OCI-LY3 (cell line): Measurements from ENCODE around the gene SCN1A.

ENCODE experiments used
- H2AFZ ChIP-seq: fragments of 200-600, 300-600 bp; shearing (Covaris generic); 2 replicates; pipeline ENCODE4 v1.6.0; 2014; ENCODE audit warnings: antibody characterized with exemption, low read depth, low read length
- H3K27ac ChIP-seq: fragments of 200-600, 300-600 bp; sonication (generic); 2 replicates; pipeline ENCODE4 v1.5.1; 2014; ENCODE audit warnings: mild to moderate bottlenecking, low read length, moderate library complexity, mixed read lengths
- H3K27me3 ChIP-seq: fragments of 200-600, 300-600 bp; sonication (generic); 2 replicates; pipeline ENCODE4 v1.6.1; 2014; ENCODE audit warnings: low read depth, low read length, mixed read lengths
- H3K36me3 ChIP-seq: fragments of 200-600, 300-600 bp; sonication (generic); replicated peaks from 2 replicates; pipeline ENCODE3; 2014; ENCODE audit warnings: low read depth, low read length, mixed read lengths
- H3K4me1 ChIP-seq: fragments of 300-600, 200-600 bp; sonication (generic); 2 replicates; pipeline ENCODE4 v1.6.1; 2014; ENCODE audit warnings: low read length, mixed read lengths
- H3K4me2 ChIP-seq: fragments of 200-600, 300-600 bp; sonication (generic); 2 replicates; pipeline ENCODE4 v1.6.1; 2014; ENCODE audit warnings: low read length, mixed read lengths
- H3K4me3 ChIP-seq: fragments of 300-600, 200-600 bp; sonication (generic); 2 replicates; pipeline ENCODE4 v1.5.1; 2014; ENCODE audit warnings: antibody characterized with exemption, mild to moderate bottlenecking, low read length, moderate library complexity
- H3K79me2 ChIP-seq: fragments of 300-600, 200-600 bp; shearing (Covaris generic); 2 replicates; pipeline ENCODE4 v1.6.1; 2014; ENCODE audit warnings: mild to moderate bottlenecking, low read length, mixed read lengths
- H3K9ac ChIP-seq: fragments of 300-600, 200-600 bp; shearing (Covaris generic); 2 replicates; pipeline ENCODE4 v1.6.0; 2014; ENCODE audit warnings: mild to moderate bottlenecking, low read length, moderate library complexity
- H3K9me3 ChIP-seq: fragments of 200-600, 300-600 bp; shearing (Covaris generic); 2 replicates; pipeline ENCODE4 v1.6.1; 2014; ENCODE audit warnings: low read length, mixed read lengths; ENCODE audit not compliant: insufficient read depth
- H4K20me1 ChIP-seq: fragments of 200-600, 300-600 bp; sonication (generic); 2 replicates; pipeline ENCODE4 v1.6.1; 2016; ENCODE audit warnings: low read length, mixed read lengths; ENCODE audit not compliant: insufficient read depth
- EZH2phosphoT487 ChIP-seq: fragments of 200-600 bp; shearing (Covaris generic); IDR thresholded peaks from 2 replicates; pipeline ENCODE4 v1.6.1; 2018; ENCODE audit warnings: antibody characterized with exemption, mixed run types, low read depth
- TF ChIP-seq, protein P1 (sequence below): fragments of 200-600, 300-600 bp; sonication (generic); IDR thresholded peaks from 2 replicates; pipeline ENCODE4 v1.5.1; 2014; ENCODE audit warnings: antibody characterized with exemption, low read length, low read depth

The SCN1A gene

DNA sequence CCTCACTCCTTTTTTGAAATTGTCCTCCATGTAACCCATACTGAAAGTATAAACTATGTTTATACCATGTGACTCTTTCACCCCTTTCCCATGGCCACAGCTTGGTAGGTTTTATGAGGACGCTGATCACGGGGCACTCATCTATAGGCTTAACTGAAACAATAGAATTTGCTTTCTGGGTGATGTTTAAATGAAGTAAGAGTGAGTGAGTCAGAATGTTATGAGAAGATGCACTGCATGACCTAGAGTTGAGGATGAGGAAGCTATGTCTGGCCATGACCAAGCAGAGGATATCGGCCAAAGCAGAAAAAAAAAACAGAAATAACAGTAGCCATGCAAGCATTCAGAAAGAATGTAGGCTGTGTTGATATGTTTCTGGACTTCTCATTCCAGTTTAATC, 34.9 kb downstream of the SCN1A start:
- TF ChIP-seq, protein P1, sequence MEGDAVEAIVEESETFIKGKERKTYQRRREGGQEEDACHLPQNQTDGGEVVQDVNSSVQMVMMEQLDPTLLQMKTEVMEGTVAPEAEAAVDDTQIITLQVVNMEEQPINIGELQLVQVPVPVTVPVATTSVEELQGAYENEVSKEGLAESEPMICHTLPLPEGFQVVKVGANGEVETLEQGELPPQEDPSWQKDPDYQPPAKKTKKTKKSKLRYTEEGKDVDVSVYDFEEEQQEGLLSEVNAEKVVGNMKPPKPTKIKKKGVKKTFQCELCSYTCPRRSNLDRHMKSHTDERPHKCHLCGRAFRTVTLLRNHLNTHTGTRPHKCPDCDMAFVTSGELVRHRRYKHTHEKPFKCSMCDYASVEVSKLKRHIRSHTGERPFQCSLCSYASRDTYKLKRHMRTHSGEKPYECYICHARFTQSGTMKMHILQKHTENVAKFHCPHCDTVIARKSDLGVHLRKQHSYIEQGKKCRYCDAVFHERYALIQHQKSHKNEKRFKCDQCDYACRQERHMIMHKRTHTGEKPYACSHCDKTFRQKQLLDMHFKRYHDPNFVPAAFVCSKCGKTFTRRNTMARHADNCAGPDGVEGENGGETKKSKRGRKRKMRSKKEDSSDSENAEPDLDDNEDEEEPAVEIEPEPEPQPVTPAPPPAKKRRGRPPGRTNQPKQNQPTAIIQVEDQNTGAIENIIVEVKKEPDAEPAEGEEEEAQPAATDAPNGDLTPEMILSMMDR: no peak
- TF ChIP-seq EZH2phosphoT487: no peak
- no peaks in the 10 kb centered on the region for H3K36me3 ChIP-seq
- no peaks in the 10 kb centered on the region for H3K4me1 ChIP-seq

GRCh38 chr2:166091439-166091838, 36.4 kb downstream of the SCN1A start:
- H3K4me2 ChIP-seq: no peak overlapping the region
- H2AFZ ChIP-seq: no peak overlapping the region
- no peak overlapping the region for H3K27ac ChIP-seq
- H3K79me2 ChIP-seq: no peaks in the 10 kb centered on the region
- no peaks in the 10 kb centered on the region for H3K9me3 ChIP-seq
- no peaks in the 10 kb centered on the region for H3K4me1 ChIP-seq
- no peak for TF ChIP-seq EZH2phosphoT487
- TF ChIP-seq, protein P1: no peak
- H3K27me3 ChIP-seq: no peaks in the 10 kb centered on the region
- H3K36me3 ChIP-seq: no peaks in the 10 kb centered on the region
- H3K9ac ChIP-seq: no peak overlapping the region
- no peaks in the 10 kb centered on the region for H4K20me1 ChIP-seq
- H3K4me3 ChIP-seq: no peak overlapping the region

More for the DNA sequence above, 34.9 kb downstream of the SCN1A start:
- Histone ChIP-seq H3K9ac (no peak overlapping the region), H3K27ac (no peak overlapping the region), H3K4me2 (no peak overlapping the region), H4K20me1 (no peaks in the 10 kb centered on the region), H2AFZ (no peak overlapping the region), H3K4me3 (no peak overlapping the region), H3K79me2 (no peaks in the 10 kb centered on the region), H3K9me3 (no peaks in the 10 kb centered on the region), H3K27me3 (no peaks in the 10 kb centered on the region)

GRCh38 chr2:166090908-166091307, 36.9 kb downstream of the SCN1A start:
- H3K79me2 ChIP-seq: no peaks in the 10 kb centered on the region
- H3K4me2 ChIP-seq: no peak overlapping the region
- no peaks in the 10 kb centered on the region for H3K36me3 ChIP-seq
- no peaks in the 10 kb centered on the region for H3K9me3 ChIP-seq
- no peak overlapping the region for H3K9ac ChIP-seq
- H2AFZ ChIP-seq: no peak overlapping the region
- no peaks in the 10 kb centered on the region for H4K20me1 ChIP-seq
- H3K27me3 ChIP-seq: no peaks in the 10 kb centered on the region
- no peak overlapping the region for H3K27ac ChIP-seq
- TF ChIP-seq EZH2phosphoT487: no peak
- TF ChIP-seq, protein P1: no peak
- H3K4me1 ChIP-seq: no peaks in the 10 kb centered on the region
- no peak overlapping the region for H3K4me3 ChIP-seq

DNA sequence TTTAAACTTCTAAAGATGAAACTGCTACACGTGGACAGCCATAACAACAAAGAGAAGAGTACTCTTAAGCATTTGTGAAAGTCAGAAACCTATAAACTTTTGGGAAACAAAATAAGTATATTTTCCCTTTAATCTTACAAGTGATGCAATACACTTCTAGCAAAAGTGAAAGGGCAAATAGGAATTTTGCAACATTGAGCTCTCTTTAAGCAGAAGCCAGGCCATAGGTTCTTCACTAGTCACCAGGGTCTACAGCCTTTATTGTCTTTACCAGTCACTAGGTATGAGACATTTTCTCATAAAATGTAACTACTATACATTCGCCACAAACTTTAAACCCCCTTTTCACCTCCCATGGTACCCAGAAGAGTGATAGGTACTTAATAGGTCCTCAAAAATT, 37.5 kb downstream of the SCN1A start:
- no peak overlapping the region for H2AFZ ChIP-seq
- no peaks in the 10 kb centered on the region for H3K4me1 ChIP-seq
- TF ChIP-seq, protein P1: no peak
- no peaks in the 10 kb centered on the region for H4K20me1 ChIP-seq
- no peaks in the 10 kb centered on the region for H3K27me3 ChIP-seq
- no peak overlapping the region for H3K27ac ChIP-seq
- no peaks in the 10 kb centered on the region for H3K36me3 ChIP-seq
- no peak overlapping the region for H3K4me3 ChIP-seq
- H3K4me2 ChIP-seq: no peak overlapping the region
- no peaks in the 10 kb centered on the region for H3K79me2 ChIP-seq
- no peaks in the 10 kb centered on the region for H3K9me3 ChIP-seq
- H3K9ac ChIP-seq: no peak overlapping the region
